Measurements from ENCODE around the gene WDR20. TPM values are rescaled to one million over a fixed set of nuclear protein-coding genes. Genes with fewer than 3 reads are reported as not detected.

WDR20 gene
- total and polyA plus RNA-seq, 2 experiments from 2014 or later = 15.3 to 24.0 TPM

DNA sequence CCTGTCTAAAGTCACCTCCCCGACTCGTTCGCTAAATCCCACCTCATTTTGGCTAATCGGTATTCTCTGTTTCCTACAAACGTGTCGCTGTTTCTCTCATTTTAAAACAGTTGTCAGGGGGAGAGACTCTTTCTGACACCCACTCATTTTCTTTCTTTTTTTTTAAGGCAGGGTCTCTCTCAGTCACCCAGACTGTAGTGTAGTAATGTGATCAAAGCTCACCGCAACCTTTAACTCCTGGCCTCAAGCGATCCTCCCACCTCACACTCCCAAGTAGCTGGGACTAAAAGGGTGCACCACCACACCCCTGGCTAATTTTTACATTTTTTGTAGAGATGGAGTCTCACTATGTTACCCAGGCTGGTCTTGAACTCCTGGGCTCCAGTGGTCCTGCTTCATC, 19.1 kb downstream of the WDR20 start:
- Histone ChIP-seq H3K4me3 (no peak overlapping the region), H3K4me2 (no peak overlapping the region), H3K36me3 (replicated peaks; ENCODE audit: insufficient read depth, low read depth) (no peaks in the 10 kb centered on the region), H3K27me3 (no peaks in the 10 kb centered on the region), H4K20me1 (ENCODE audit: insufficient read depth, poor library complexity, severe bottlenecking) (peaks cover 69% of the 10 kb centered on the region), H3K4me1 (ENCODE audit: insufficient read depth) (peaks cover 27% of the 10 kb centered on the region), H3K27ac (no peak overlapping the region), H3K9me2 (replicated peaks; ENCODE audit: insufficient read depth) (no peaks in the 10 kb centered on the region), H2AFZ (no peak overlapping the region), H3K9me3 (ENCODE audit: low read depth) (no peaks in the 10 kb centered on the region), H3K79me2 (peaks cover 89% of the 10 kb centered on the region)
- no peak for TF ChIP-seq EZH2phosphoT487 (IDR thresholded peaks at IDR 0.05; ENCODE audit: low read depth, severe bottlenecking, unreplicated experiment)
- TF ChIP-seq, protein P1, sequence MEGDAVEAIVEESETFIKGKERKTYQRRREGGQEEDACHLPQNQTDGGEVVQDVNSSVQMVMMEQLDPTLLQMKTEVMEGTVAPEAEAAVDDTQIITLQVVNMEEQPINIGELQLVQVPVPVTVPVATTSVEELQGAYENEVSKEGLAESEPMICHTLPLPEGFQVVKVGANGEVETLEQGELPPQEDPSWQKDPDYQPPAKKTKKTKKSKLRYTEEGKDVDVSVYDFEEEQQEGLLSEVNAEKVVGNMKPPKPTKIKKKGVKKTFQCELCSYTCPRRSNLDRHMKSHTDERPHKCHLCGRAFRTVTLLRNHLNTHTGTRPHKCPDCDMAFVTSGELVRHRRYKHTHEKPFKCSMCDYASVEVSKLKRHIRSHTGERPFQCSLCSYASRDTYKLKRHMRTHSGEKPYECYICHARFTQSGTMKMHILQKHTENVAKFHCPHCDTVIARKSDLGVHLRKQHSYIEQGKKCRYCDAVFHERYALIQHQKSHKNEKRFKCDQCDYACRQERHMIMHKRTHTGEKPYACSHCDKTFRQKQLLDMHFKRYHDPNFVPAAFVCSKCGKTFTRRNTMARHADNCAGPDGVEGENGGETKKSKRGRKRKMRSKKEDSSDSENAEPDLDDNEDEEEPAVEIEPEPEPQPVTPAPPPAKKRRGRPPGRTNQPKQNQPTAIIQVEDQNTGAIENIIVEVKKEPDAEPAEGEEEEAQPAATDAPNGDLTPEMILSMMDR (IDR thresholded peaks at IDR 0.05; ENCODE audit: poor library complexity) = no peak
- no peak for TF ChIP-seq EZH2 (IDR thresholded peaks at IDR 0.05; ENCODE audit: borderline replicate concordance)
- WGBS (ENCODE audit: low lambda C conversion rate, missing lambda C conversion rate) = 95% methylated on average over 8 of the region's 8 CpGs
- DNase-seq (ENCODE audit: low spot score) = no peak

DNA sequence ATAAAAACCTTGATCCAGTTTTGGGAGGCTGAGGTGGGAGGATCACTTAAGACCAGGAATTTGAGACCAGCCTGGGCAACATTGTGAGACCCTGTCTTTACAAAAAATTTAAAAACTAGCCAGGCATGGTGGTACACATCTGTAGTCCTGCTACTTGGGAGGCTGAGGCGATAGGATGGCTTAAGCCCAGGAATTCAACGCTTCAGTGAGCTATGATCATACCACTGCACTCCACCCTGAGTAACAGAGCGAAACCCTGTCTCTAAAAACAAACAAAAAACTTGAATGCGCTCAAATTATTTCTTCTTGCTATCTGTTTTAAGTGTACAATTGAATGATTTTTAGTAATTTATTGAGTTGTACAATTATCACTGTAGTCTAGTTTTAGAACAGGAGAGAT, 20.1 kb downstream of the WDR20 start:
- Histone ChIP-seq H3K79me2 (peaks cover 92% of the 10 kb centered on the region), H3K9me3 (ENCODE audit: low read depth) (no peaks in the 10 kb centered on the region), H3K9me2 (replicated peaks; ENCODE audit: insufficient read depth) (no peaks in the 10 kb centered on the region), H3K27me3 (no peaks in the 10 kb centered on the region), H3K4me3 (no peak overlapping the region), H3K27ac (no peak overlapping the region), H3K36me3 (replicated peaks; ENCODE audit: insufficient read depth, low read depth) (no peaks in the 10 kb centered on the region), H4K20me1 (ENCODE audit: insufficient read depth, poor library complexity, severe bottlenecking) (peaks cover 65% of the 10 kb centered on the region), H3K4me1 (ENCODE audit: insufficient read depth) (peaks cover 19% of the 10 kb centered on the region), H3K4me2 (no peak overlapping the region), H2AFZ (no peak overlapping the region)
- TF ChIP-seq EZH2 (IDR thresholded peaks at IDR 0.05; ENCODE audit: borderline replicate concordance) = no peak
- no peak for TF ChIP-seq EZH2phosphoT487 (IDR thresholded peaks at IDR 0.05; ENCODE audit: low read depth, severe bottlenecking, unreplicated experiment)
- no peak for DNase-seq (ENCODE audit: low spot score)
- 94% methylated on average over 4 of the region's 4 CpGs for WGBS (ENCODE audit: low lambda C conversion rate, missing lambda C conversion rate)

DNA sequence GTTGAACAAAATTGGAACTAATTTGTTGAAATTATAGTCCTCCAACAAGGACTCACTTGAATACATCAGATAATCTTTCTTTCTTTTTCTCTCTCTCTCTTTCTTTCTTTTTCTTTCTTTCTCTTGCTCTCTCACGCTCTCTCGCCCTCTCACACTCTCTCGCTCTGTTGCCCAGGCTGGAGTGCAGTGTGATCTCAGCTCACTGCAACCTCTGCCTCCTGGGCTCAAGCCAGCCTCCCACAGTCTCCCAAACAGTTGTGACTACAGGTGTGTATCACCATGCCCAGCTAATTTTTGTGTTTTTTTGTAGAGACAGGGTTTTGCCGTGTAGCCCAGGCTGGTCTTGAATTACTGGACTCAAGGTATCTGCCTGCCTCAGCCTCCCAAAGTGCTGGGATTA, 22.8 kb downstream of the WDR20 start:
- no peaks in the 10 kb centered on the region for H3K36me3 ChIP-seq (replicated peaks; ENCODE audit: insufficient read depth, low read depth)
- 92% methylated on average over 4 of the region's 4 CpGs for WGBS (ENCODE audit: low lambda C conversion rate, missing lambda C conversion rate)
- peaks cover 99% of the 10 kb centered on the region for H3K79me2 ChIP-seq
- no peak overlapping the region for H3K4me3 ChIP-seq
- H3K4me1 ChIP-seq (ENCODE audit: insufficient read depth) = no peaks in the 10 kb centered on the region
- no peak overlapping the region for H2AFZ ChIP-seq
- TF ChIP-seq EZH2phosphoT487 (IDR thresholded peaks at IDR 0.05; ENCODE audit: low read depth, severe bottlenecking, unreplicated experiment) = no peak
- no peak for TF ChIP-seq EZH2 (IDR thresholded peaks at IDR 0.05; ENCODE audit: borderline replicate concordance)
- TF ChIP-seq, protein P1 (IDR thresholded peaks at IDR 0.05; ENCODE audit: poor library complexity) = no peak
- H3K4me2 ChIP-seq = no peak overlapping the region
- H3K9me2 ChIP-seq (replicated peaks; ENCODE audit: insufficient read depth) = no peaks in the 10 kb centered on the region
- H4K20me1 ChIP-seq (ENCODE audit: insufficient read depth, poor library complexity, severe bottlenecking) = peaks cover 68% of the 10 kb centered on the region
- H3K27me3 ChIP-seq = no peaks in the 10 kb centered on the region
- no peaks in the 10 kb centered on the region for H3K9me3 ChIP-seq (ENCODE audit: low read depth)
- no peak for DNase-seq (ENCODE audit: low spot score)
- no peak overlapping the region for H3K27ac ChIP-seq

DNA sequence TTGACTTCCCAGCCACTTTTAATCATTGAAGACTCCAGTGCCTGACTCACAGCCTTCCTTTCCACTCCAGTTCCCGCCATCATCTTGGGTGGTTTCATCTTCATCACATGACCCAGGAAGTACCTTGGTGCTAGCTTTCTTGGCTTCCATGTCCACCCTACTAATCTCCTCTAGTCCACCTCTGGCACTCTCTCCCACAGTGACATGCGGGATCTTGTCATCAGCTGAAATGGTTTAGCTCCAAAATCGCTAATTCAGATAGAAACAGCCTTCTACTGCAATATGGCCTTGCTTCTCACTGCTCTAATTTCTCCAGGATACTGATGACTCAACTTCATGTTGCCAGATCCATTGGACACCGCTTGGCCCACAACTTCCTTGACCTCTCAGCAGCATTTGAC, 24.5 kb downstream of the WDR20 start:
- Histone ChIP-seq H2AFZ (no peak overlapping the region), H3K4me2 (no peak overlapping the region), H4K20me1 (ENCODE audit: insufficient read depth, poor library complexity, severe bottlenecking) (peaks cover 69% of the 10 kb centered on the region), H3K27ac (no peak overlapping the region), H3K27me3 (no peaks in the 10 kb centered on the region), H3K4me3 (no peak overlapping the region), H3K9me2 (replicated peaks; ENCODE audit: insufficient read depth) (no peaks in the 10 kb centered on the region), H3K36me3 (replicated peaks; ENCODE audit: insufficient read depth, low read depth) (no peaks in the 10 kb centered on the region), H3K4me1 (ENCODE audit: insufficient read depth) (no peaks in the 10 kb centered on the region), H3K9me3 (ENCODE audit: low read depth) (no peaks in the 10 kb centered on the region), H3K79me2 (peaks cover 99% of the 10 kb centered on the region)
- TF ChIP-seq, protein P1 (IDR thresholded peaks at IDR 0.05; ENCODE audit: poor library complexity) = no peak
- no peak for TF ChIP-seq EZH2phosphoT487 (IDR thresholded peaks at IDR 0.05; ENCODE audit: low read depth, severe bottlenecking, unreplicated experiment)
- no peak for TF ChIP-seq EZH2 (IDR thresholded peaks at IDR 0.05; ENCODE audit: borderline replicate concordance)
- no peak for DNase-seq (ENCODE audit: low spot score)
- 96% methylated on average over 4 of the region's 4 CpGs for WGBS (ENCODE audit: low lambda C conversion rate, missing lambda C conversion rate)

Data from hepatocyte (in vitro differentiated cells).